ENCODE data around the gene FRRS1L. TPM values are rescaled to one million over a fixed set of nuclear protein-coding genes. Genes with fewer than 3 reads are reported as not detected.

FRRS1L gene
- total RNA-seq, 4 donors from 2014 or later: 0.80 to 3.8 (median 1.9) TPM

GRCh38 chr9:109086221-109086620, 80.8 kb downstream of the FRRS1L start:
- Histone ChIP-seq H3K9me3 (no peaks in the 10 kb centered on the region), H3K4me1 (peaks cover 0 to 7% (median 0%) of the 10 kb centered on the region in 4 donors), H3K27me3 (no peaks in the 10 kb centered on the region), H3K36me3 (peaks cover 0 to 53% (median 0%) of the 10 kb centered on the region in 3 donors), H3K27ac (no peak overlapping the region), H3K4me3 (no peak overlapping the region)
- TF ChIP-seq CTCF (IDR thresholded peaks at IDR 0.05): no peak
- TF ChIP-seq POLR2A (IDR thresholded peaks at IDR 0.05): no peak
- no peak for DNase-seq

- H3K36me3 ChIP-seq: peaks cover 0 to 46% (median 0%) of the 10 kb centered on the region in 3 donors
- H3K4me1 ChIP-seq: peaks cover 0 to 13% (median 0%) of the 10 kb centered on the region in 4 donors
- TF ChIP-seq CTCF (IDR thresholded peaks at IDR 0.05) (no peak), POLR2A (IDR thresholded peaks at IDR 0.05) (no peak)
- H3K27me3 ChIP-seq: no peaks in the 10 kb centered on the region
- no peak overlapping the region for H3K27ac ChIP-seq
- no peak for DNase-seq
- no peak overlapping the region for H3K4me3 ChIP-seq
- H3K9me3 ChIP-seq: no peaks in the 10 kb centered on the region
Observed at GRCh38 chr9:109085510-109085909, 81.5 kb downstream of the FRRS1L start.

- DNase-seq: no peak
- H3K36me3 ChIP-seq: peaks cover 0 to 46% (median 0%) of the 10 kb centered on the region in 3 donors
- H3K27ac ChIP-seq: no peak overlapping the region
- no peak overlapping the region for H3K4me3 ChIP-seq
- TF ChIP-seq CTCF (IDR thresholded peaks at IDR 0.05) (no peak), POLR2A (IDR thresholded peaks at IDR 0.05) (no peak)
- peaks cover 0 to 13% (median 0%) of the 10 kb centered on the region in 4 donors for H3K4me1 ChIP-seq
- no peaks in the 10 kb centered on the region for H3K27me3 ChIP-seq
- no peaks in the 10 kb centered on the region for H3K9me3 ChIP-seq
Observed at GRCh38 chr9:109083813-109084405, 83.1 kb downstream of the FRRS1L start.

- Histone ChIP-seq H3K9me3 (no peaks in the 10 kb centered on the region), H3K4me1 (peaks cover 0 to 13% (median 0%) of the 10 kb centered on the region in 4 donors), H3K27ac (no peak overlapping the region), H3K27me3 (no peaks in the 10 kb centered on the region), H3K4me3 (no peak overlapping the region), H3K36me3 (peaks cover 0 to 46% (median 0%) of the 10 kb centered on the region in 3 donors)
- TF ChIP-seq CTCF (IDR thresholded peaks at IDR 0.05): no peak
- TF ChIP-seq POLR2A (IDR thresholded peaks at IDR 0.05): no peak
- no peak for DNase-seq
Observed at GRCh38 chr9:109083141-109083540, 83.9 kb downstream of the FRRS1L start.

GRCh38 chr9:109082091-109082620, 84.9 kb downstream of the FRRS1L start:
- no peak overlapping the region for H3K4me3 ChIP-seq
- no peaks in the 10 kb centered on the region for H3K9me3 ChIP-seq
- H3K27me3 ChIP-seq: no peaks in the 10 kb centered on the region
- no peak for DNase-seq
- no peak overlapping the region for H3K27ac ChIP-seq
- TF ChIP-seq CTCF (IDR thresholded peaks at IDR 0.05) (no peak), POLR2A (IDR thresholded peaks at IDR 0.05) (no peak)
- peaks cover 0 to 46% (median 0%) of the 10 kb centered on the region in 3 donors for H3K36me3 ChIP-seq
- H3K4me1 ChIP-seq: peaks cover 0 to 13% (median 0%) of the 10 kb centered on the region in 4 donors

Small RNA genes within 50 kb of the gene (small RNA-seq; reads per million reads assigned to genes)
- 0 reads per million in 2 donors for gene RNU6-984P

Other genes with a start within 250 kb of the FRRS1L start
- 10 to 100 TPM; 19.1 to 26.4 (median 22.9) TPM for gene ELP1, start 233.1 kb downstream of the FRRS1L start, total RNA-seq
- 10 to 100 TPM in 3 of 4 donors, 1 to 10 TPM in 1; 3.3 to 15.6 (median 11.2) TPM for gene ABITRAM, start 232.8 kb downstream of the FRRS1L start, total RNA-seq
- 10 to 100 TPM in 1 of 4 donors, 1 to 10 TPM in 3; 4.4 to 40.4 (median 6.2) TPM for gene CTNNAL1, start 153.8 kb downstream of the FRRS1L start, total RNA-seq
- gene TMEM245, start 47.3 kb downstream of the FRRS1L start, total RNA-seq: 10 to 100 TPM; 14.0 to 78.8 (median 68.3) TPM
- 100 to 1,000 TPM in 1 of 4 donors, 10 to 100 TPM in 3; 20.6 to 135 (median 78.2) TPM for gene EPB41L4B, start 153.8 kb upstream of the FRRS1L start, total RNA-seq

Data from Peyer's patch (tissue), 4 donors.